Epithelial cell of proximal tubule (primary cell): ENCODE measurements around the gene JOSD2. TPM values are rescaled to one million over a fixed set of nuclear protein-coding genes. Genes with fewer than 3 reads are reported as not detected.

Experiments
- DNase-seq: peaks from one replicate; pipeline ENCODE4 v3.0.0-alpha.2; 2011; ENCODE audit warnings: low read depth
- H3K4me3 ChIP-seq: 2 replicates; pipeline ENCODE4 v1.5.1; 2011; ENCODE audit warnings: low read depth, mild to moderate bottlenecking, low read length
- total RNA-seq: library from RNA; depleted of rRNA; stranded (reverse); fragments of >200 nt; gene quantifications from 2 replicates; pipeline ENCODE4 v1.2.3, GENCODE V29; 2015
- TF ChIP-seq, protein P1 (sequence below): conservative IDR thresholded peaks from 2 replicates; pipeline ENCODE4 v1.5.1; 2012; ENCODE audit warnings: low read depth, mild to moderate bottlenecking, low read length

The JOSD2 gene
- total RNA-seq, 1 donor from 2014 or later = 16.1 TPM

DNA sequence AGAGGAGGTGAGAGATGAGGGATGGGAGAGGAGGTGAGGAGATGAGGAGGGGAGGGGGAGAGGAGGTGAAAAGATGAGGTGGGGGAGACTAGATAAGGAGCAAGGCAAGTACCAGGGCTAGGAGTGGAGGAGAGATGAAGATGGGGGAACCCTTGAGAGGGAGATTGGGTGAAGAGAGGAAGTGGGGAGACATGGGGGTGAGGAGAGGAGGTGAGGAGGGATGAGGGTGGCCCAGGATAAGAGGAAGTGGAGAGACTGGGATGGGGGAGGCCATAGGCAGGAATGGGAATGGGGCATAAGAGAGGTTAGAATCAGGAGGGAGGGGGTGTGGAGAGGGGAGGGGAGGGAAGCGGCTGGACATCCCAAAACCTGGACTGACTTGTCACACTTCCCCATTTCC lies 51.4 kb downstream of the JOSD2 start:
- TF ChIP-seq, protein P1, sequence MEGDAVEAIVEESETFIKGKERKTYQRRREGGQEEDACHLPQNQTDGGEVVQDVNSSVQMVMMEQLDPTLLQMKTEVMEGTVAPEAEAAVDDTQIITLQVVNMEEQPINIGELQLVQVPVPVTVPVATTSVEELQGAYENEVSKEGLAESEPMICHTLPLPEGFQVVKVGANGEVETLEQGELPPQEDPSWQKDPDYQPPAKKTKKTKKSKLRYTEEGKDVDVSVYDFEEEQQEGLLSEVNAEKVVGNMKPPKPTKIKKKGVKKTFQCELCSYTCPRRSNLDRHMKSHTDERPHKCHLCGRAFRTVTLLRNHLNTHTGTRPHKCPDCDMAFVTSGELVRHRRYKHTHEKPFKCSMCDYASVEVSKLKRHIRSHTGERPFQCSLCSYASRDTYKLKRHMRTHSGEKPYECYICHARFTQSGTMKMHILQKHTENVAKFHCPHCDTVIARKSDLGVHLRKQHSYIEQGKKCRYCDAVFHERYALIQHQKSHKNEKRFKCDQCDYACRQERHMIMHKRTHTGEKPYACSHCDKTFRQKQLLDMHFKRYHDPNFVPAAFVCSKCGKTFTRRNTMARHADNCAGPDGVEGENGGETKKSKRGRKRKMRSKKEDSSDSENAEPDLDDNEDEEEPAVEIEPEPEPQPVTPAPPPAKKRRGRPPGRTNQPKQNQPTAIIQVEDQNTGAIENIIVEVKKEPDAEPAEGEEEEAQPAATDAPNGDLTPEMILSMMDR = no peak
- no peak overlapping the region for H3K4me3 ChIP-seq
- no peak for DNase-seq

DNA sequence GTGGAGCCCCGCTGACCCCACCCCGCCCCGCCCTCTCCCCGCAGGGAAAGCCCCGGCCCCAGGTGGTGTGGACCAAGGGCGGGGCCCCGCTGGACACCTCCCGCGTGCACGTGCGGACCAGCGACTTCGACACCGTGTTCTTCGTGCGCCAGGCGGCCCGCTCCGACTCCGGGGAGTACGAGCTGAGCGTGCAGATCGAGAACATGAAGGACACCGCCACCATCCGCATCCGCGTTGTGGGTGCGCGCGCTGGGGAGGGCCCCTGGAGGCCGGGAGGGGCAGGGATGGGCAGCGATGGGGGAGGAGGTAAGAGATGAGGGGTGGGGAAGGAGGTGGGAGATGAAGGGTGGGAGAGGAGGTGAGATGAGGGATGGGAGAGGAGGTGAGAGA lies 51.9 kb downstream of the JOSD2 start:
- no peak overlapping the region for H3K4me3 ChIP-seq
- no peak for DNase-seq
- TF ChIP-seq, protein P1 = no peak

DNA sequence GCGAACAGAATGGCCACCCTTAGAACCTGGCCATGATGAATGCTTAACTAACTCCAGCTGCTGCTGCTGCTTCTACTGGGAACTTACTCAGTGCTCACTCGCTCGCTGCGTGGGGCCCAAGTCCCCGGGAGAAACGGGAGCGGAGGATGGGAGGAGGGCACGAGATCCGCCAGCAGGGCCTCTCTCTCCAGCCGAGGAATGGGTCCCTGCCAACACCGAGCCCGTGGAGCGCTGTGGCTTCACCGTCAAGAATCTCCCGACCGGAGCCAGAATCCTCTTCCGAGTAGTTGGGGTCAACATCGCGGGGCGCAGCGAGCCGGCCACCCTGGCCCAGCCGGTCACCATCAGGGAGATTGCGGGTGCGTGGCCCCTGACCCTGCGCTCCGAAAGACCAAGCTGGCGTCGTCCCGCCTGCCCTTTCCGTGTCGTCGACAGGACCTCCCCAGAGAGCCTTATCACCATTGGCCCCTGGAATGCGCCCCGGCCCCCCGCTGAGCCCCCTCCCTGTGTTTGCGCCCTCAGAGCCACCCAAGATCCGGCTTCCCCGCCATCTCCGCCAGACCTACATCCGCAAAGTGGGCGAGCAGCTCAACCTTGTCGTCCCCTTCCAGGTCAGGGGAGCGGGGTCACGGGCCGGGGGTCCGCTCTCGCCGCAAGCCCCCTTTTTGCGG lies 52.5 kb downstream of the JOSD2 start:
- TF ChIP-seq, protein P1 = no peak
- no peak for DNase-seq
- no peak overlapping the region for H3K4me3 ChIP-seq

DNA sequence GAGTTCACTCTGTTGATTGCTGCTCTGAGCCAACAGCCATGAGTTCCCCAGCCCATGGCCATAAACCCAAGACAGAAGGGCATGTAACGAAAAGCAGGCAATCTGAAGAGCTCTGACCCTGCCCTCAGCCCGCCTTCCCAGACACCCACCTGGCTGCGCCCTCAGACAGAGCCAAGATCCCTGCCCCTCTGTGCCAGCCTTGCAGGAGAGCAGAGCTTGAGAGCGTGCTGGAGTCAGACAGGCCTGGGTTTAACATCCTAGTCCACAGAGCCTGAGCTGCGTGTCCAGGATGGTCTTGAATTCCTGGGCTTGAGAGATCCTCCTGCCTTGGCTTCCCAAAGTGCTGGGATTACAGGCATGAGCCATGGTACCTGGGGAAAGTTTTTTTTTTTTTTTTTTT lies 53.7 kb downstream of the JOSD2 start:
- no peak overlapping the region for H3K4me3 ChIP-seq
- TF ChIP-seq, protein P1 = no peak
- DNase-seq = no peak

Other genes with a start within 250 kb of the JOSD2 start
- gene KCNC3, start 181.8 kb downstream of the JOSD2 start, total RNA-seq = 0.07 and 0.35 TPM in 2 replicates
- 0.14 and 3.3 TPM in 2 replicates for gene NAPSA, start 145.6 kb downstream of the JOSD2 start, total RNA-seq
- 56.4 and 67.5 TPM in 2 replicates for gene NR1H2, start 134.7 kb downstream of the JOSD2 start, total RNA-seq
- 89.4 and 90.6 TPM in 2 replicates for gene POLD1, start 126.8 kb downstream of the JOSD2 start, total RNA-seq
- gene SPIB, start 92.3 kb downstream of the JOSD2 start, total RNA-seq = not detected in 2 replicates
- not detected in 2 replicates for gene MYBPC2, start 78.3 kb downstream of the JOSD2 start, total RNA-seq
- 123 and 185 TPM in 2 replicates for gene EMC10, start 34.7 kb downstream of the JOSD2 start, total RNA-seq
- 0.69 and 2.2 TPM in 2 replicates for gene GARIN5A, start 34.3 kb downstream of the JOSD2 start, total RNA-seq
- not detected in 2 replicates for gene ASPDH, start 2.7 kb upstream of the JOSD2 start, total RNA-seq
- 0.07 and 0.69 TPM in 2 replicates for gene LRRC4B, start 57.2 kb upstream of the JOSD2 start, total RNA-seq
- 0.58 TPM in 1 of 2 replicates, not detected in the other for gene SYT3, start 128.7 kb upstream of the JOSD2 start, total RNA-seq
- gene C19orf81, start 138.3 kb upstream of the JOSD2 start, total RNA-seq = 9.6 TPM in 1 of 2 replicates, not detected in the other
- 0.29 TPM in 1 of 2 replicates, not detected in the other for gene SHANK1, start 208.6 kb upstream of the JOSD2 start, total RNA-seq
- 2.8 and 12.7 TPM in 2 replicates for gene CLEC11A, start 212.2 kb upstream of the JOSD2 start, total RNA-seq